SKM-1 treated with dmso at 0.1 percent for 144 hours (cell line): Measurements from ENCODE around the gene GSTM5.
"Not testable (repeated sequence)": the region's sequence is repeated elsewhere in the genome, so short reads cannot be mapped to it uniquely, and the experiment has no call there.

Experiments
- DNase-seq: peaks from one replicate; lab custom pipeline; 2025; ENCODE audit not compliant: unreplicated experiment; lab: John Stamatoyannopoulos, UW

The GSTM5 gene

DNA sequence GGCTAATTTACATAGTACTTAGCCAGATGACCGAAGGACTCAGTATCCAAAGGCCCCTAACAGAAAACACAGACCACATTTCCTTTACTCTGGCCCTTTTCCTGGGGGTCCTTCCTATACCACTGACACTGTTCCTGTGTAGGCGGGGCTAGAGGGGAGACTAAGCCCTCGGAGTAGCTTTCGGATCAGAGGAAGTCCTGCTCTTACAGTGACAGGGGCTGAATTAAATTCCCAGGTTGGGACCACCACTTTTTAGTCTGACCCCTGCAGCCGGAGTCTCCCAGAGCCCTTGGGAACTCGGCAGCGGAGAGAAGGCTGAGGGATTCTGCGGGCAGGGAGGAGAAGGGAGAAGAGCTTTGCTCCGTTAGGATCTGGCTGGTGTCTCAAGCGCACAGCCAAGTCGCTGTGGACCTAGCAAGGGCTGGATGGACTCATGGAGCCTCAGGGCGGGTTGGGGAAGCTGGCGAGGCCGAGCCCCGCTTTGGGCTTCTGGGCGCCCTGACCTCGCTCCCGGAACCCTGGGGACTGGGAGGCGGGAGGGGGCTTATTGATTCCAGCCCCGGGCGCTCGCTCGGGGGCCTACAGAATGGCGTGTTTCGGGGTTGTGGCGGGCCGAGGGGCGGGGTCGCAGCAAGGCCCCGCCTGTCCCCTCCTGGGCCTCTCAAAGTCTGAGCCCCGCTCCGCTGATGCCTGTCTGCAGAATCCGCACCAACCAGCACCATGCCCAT is at the start of gene GSTM5:
GSTM5 (plus strand) TSS at position 659 of the 728 bp plus-strand sequence; CDS start at position 721, 62 bp downstream.
- DNase-seq = not testable (repeated sequence)

GRCh38 chr1:109664671-109665070 is 47.4 kb upstream of the GSTM5 start:
- no peak for DNase-seq

DNA sequence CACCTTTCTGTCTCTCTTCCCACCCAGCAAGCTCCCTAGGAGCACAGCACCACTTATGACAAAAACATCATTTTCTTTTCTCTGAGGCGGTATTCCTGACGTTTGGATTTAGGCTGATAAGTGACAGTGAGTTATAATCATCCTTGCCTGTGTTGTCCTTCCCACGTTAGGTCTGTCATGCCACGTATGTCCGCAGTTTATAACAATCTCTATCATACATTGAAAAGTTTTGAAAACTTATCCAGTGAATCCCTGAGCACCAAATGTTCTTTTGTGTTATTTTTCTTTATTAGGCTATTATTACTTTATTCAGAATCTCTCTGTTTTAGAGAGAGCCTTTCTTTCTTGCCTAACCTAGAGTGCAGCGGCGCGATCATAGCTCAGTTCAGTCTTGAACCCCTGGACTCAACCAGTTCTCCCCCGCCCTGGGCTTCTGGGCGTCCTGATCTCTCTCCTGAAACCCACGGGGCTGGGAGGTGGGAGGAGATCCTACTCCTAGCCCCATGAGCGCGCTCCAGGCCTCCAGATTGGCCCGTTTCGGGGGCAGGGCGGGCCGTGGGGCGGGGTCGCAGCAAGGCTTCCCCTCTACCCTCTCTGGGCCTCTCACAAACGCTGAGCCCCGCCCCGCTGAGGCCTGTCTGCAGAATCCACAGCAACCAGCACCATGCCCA is 44.5 kb upstream of the GSTM5 start, which contains the start of gene GSTM2:
GSTM2 (plus strand) TSS at position 606 of the 671 bp plus-strand sequence; CDS start at position 665, 59 bp downstream.
- no peak for DNase-seq

DNA sequence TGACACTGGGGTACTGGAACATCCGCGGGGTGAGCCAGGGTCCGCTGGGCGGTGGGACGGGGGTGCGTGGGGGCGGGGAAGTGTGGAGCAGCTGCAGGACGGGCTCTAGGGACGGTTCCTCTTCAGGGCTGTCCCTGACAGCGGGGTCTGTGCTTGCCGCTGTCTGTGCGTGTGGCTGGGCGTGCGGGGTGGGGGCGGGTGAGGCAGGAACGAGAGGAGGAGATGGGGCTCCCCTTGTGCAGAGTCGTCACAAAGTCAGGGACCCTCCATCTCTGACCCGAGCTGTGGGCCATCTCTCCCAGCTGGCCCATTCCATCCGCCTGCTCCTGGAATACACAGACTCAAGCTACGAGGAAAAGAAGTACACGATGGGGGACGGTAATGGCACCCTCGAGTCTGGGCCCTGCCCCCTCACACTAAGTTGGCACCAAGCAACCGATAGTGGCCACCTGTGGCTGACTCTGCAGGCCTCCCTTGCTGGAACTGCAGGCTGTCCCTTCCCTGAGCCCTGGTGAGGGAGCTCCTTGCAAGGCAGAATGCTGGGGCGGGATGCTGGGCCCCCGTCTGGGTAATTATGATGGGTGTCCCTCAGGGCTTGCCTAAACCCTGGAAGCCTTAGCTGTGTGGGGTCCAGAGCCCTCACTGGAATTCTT is 43.8 kb upstream of the GSTM5 start:
- no peak for DNase-seq

DNA sequence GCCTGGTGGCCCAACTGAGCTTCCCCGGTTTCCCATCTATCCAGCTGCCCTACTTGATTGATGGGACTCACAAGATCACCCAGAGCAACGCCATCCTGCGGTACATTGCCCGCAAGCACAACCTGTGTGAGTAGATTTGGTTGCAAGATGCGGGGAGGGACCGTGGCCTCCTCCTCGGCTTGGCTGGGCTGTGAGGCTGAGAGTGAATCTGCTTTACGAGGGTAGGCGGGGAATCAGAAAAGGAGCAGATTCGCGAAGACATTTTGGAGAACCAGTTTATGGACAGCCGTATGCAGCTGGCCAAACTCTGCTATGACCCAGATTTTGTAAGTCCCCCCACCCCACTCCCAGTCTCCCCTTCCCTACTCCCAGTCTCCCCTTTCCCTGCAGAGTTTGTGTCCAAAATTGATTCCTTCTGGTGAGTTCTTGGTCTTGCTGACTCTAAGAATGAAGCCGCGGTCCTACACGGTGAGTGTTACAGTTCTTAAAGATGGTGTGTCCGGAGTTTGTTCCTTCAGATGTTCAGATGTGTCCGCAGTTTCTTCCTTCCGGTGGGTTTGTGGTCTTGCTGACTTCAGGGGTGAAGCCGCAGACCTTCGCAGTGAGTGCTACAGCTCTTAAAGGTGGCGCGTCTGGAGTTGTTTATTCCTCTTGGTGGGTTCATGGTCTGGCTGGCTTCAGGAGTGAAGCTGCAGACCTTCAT is 42.7 kb upstream of the GSTM5 start:
- DNase-seq = no peak

DNA sequence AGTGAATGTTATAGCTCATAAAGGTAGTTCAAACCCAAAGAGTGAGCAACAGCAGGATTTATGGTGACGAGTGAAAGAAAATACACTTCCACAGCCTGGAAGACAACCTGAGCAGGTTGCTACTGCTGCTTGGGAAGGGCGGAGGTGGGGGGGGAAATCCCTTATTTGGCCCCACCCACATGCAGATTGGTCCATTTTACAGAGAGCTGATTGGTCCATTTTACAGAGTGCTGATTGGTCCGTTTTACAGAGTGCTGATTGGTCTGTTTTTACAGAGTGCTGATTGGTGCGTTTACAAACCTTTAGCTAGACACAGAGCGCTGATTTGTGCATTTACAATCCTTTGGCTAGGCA is 42.1 kb upstream of the GSTM5 start:
- not testable (repeated sequence) for DNase-seq

DNA sequence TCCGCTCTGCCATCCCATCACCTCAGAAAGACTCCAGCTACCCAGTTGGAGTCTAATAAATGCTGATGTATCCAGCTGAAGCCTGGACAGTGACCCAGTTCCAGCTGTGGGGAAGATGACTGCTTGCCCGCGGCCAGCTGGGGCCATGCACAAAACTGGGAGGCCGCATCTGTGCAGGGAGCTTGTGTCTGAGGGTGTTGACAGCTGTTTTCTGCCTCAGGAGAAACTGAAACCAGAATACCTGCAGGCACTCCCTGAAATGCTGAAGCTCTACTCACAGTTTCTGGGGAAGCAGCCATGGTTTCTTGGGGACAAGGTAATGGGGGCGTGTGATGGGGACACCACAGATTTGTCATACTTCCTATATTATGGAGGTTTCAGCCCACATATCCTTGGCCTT is 41.0 kb upstream of the GSTM5 start:
- DNase-seq = no peak

- DNase-seq = not testable (repeated sequence)
Observed at GRCh38 chr1:109673861-109674260, 38.2 kb upstream of the GSTM5 start.

GRCh38 chr1:109676683-109677381 is 35.2 kb upstream of the GSTM5 start:
- not testable (repeated sequence) for DNase-seq

- DNase-seq = no peak
Observed at GRCh38 chr1:109677459-109677858, 34.6 kb upstream of the GSTM5 start.

DNA sequence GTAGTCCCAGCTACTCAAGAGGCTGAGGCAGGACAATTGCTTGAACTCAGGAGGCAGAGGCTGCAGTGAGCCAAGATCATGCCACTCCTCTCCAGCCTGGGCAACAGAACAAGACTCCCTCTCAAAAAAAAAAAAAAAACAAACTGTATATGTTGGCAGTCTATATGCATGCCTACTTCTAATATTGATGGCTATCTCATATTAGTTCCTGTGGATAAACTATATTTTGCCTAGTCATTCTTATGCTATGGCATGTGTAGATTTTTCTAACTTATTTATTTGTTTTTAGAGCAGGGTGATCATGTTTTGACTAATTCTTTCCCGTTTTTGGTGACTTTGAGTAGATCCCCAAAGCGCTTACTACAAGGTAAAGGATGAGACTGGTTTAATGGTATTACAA is 33.4 kb upstream of the GSTM5 start:
- DNase-seq = not testable (repeated sequence)

DNA sequence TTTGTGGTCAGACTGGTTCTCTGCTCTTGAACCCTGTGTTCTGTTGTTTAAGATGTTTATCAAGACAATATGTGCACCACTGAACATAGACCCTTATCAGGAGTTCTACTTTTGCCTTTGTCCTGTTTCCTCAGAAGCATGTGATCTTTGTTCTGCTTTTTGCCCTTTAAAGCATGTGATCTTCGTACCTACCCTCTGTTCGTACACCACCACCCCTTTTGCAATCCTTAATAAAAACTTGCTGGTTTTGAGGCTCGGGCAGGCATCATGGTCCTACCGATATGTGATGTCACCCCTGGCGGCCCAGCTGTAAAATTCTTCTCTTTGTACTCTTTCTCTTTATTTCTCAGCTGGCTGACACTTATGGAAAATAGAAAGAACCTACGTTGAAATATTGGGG is 27.3 kb upstream of the GSTM5 start:
- not testable (repeated sequence) for DNase-seq

GRCh38 chr1:109685399-109685798 is 26.7 kb upstream of the GSTM5 start:
- DNase-seq = not testable (repeated sequence)

- DNase-seq = not testable (repeated sequence)
Observed at GRCh38 chr1:109685890-109686289, 26.2 kb upstream of the GSTM5 start.

- not testable (repeated sequence) for DNase-seq
Observed at GRCh38 chr1:109687109-109687508, 24.9 kb upstream of the GSTM5 start.

GRCh38 chr1:109687641-109688499 is 24.2 kb upstream of the GSTM5 start, which contains the start of gene GSTM1:
GSTM1 (plus strand) TSS chr1:109687817; CDS start chr1:109687874, 57 bp downstream.
- DNase-seq = no peak

- DNase-seq = no peak
Observed at GRCh38 chr1:109689844-109690405, 22.1 kb upstream of the GSTM5 start.

GRCh38 chr1:109691759-109692158 is 20.3 kb upstream of the GSTM5 start:
- DNase-seq = no peak

- not testable (repeated sequence) for DNase-seq
Observed at GRCh38 chr1:109694400-109694799, 17.7 kb upstream of the GSTM5 start.
